Measurements from ENCODE around the gene PHKA2. TPM values are rescaled to one million over a fixed set of nuclear protein-coding genes. Genes with fewer than 3 reads are reported as not detected.

The PHKA2 gene, protein sequence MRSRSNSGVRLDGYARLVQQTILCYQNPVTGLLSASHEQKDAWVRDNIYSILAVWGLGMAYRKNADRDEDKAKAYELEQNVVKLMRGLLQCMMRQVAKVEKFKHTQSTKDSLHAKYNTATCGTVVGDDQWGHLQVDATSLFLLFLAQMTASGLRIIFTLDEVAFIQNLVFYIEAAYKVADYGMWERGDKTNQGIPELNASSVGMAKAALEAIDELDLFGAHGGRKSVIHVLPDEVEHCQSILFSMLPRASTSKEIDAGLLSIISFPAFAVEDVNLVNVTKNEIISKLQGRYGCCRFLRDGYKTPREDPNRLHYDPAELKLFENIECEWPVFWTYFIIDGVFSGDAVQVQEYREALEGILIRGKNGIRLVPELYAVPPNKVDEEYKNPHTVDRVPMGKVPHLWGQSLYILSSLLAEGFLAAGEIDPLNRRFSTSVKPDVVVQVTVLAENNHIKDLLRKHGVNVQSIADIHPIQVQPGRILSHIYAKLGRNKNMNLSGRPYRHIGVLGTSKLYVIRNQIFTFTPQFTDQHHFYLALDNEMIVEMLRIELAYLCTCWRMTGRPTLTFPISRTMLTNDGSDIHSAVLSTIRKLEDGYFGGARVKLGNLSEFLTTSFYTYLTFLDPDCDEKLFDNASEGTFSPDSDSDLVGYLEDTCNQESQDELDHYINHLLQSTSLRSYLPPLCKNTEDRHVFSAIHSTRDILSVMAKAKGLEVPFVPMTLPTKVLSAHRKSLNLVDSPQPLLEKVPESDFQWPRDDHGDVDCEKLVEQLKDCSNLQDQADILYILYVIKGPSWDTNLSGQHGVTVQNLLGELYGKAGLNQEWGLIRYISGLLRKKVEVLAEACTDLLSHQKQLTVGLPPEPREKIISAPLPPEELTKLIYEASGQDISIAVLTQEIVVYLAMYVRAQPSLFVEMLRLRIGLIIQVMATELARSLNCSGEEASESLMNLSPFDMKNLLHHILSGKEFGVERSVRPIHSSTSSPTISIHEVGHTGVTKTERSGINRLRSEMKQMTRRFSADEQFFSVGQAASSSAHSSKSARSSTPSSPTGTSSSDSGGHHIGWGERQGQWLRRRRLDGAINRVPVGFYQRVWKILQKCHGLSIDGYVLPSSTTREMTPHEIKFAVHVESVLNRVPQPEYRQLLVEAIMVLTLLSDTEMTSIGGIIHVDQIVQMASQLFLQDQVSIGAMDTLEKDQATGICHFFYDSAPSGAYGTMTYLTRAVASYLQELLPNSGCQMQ
- total RNA-seq (10 to 100 TPM; 29.9 to 82.3 TPM), polyA plus RNA-seq (10 to 100 TPM; 28.9 to 53.9 TPM)

DNA sequence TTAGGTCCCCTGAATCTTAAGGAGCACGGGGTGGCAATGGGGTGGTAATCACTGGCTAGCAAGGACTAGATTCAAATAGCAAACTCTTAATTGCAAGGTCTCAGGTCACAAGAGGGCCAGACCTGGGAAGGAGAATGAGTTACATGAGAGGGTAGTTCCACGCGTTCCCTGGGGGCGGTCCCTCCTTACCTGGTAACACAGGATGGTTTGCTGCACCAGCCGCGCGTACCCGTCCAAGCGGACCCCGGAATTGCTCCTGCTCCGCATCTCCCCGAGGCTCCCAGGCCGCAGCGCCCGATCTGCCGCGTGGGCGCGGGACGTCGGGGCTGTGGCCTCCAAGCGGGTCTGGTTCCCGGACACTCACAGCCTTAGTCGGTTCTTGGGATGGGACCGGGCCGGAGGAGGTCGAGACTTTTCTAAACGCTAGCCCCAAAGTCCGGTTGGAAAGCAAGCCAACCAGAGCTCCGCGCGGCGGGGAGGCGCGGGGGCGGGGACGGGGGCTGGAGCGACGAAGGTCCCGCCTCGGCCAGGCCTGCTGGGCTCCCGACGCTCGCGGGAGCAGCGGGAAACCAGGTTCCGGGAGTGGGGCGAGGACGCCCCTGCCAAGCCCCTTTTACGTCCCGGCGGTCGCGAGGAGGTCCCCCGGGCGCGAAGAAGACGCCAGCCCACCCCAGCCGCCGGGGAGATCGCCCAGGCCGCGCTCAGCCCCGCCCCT, at the start of gene PHKA2:
Gene PHKA2 (minus strand): TSS at position 449 of the 715 bp plus-strand sequence. CDS start 182 bp downstream, at position 267.
- H3K27ac ChIP-seq (ENCODE audit: low read depth in 1 of 2, low read length in 2 of 2) = peak within 1 kb of the TSS; percentile 91 to 93
- H3K4me1 ChIP-seq (ENCODE audit: control insufficient read depth in 4 of 4, insufficient read depth in 4 of 4, low read length in 3 of 4) = peaks cover 0 to 16% (median 8%) of the 10 kb centered on the region in 4 donors
- DNase-seq (ENCODE audit: low spot score) = peak; percentile 67
- TF ChIP-seq RAD21 (IDR thresholded peaks at IDR 0.05) (no peak), YY1 (IDR thresholded peaks at IDR 0.05) (no peak), GABPA (IDR thresholded peaks at IDR 0.05 in 1 of 2, conservative IDR thresholded peaks at IDR 0.05 in 1 of 2) (no peak), EGR1 (IDR thresholded peaks at IDR 0.05; ENCODE audit: low read depth in 2 of 2) (no peak), JUND (IDR thresholded peaks at IDR 0.05) (no peak), TAF1 (conservative IDR thresholded peaks at IDR 0.05) (no peak), SP1 (IDR thresholded peaks at IDR 0.05) (no peak), RXRA (IDR thresholded peaks at IDR 0.05) (no peak)
- TF ChIP-seq, protein P1, sequence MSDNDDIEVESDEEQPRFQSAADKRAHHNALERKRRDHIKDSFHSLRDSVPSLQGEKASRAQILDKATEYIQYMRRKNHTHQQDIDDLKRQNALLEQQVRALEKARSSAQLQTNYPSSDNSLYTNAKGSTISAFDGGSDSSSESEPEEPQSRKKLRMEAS (IDR thresholded peaks at IDR 0.05) = no peak
- H3K9ac ChIP-seq (ENCODE audit: low read depth in 1 of 2, low read length in 2 of 2) = peak within 1 kb of the TSS; percentile 71 to 75
- peak within 1 kb of the TSS; percentile 83 to 92 (median 85) for H3K4me3 ChIP-seq (ENCODE audit: low read depth in 1 of 3, low read length in 3 of 3)
- WGBS = under 1% methylated on average over 64 of the region's 64 CpGs
- H3K36me3 ChIP-seq (ENCODE audit: control insufficient read depth in 4 of 4, insufficient read depth in 3 of 4, low read depth in 1 of 4, low read length in 3 of 4) = peaks cover 0 to 4% (median 0%) of the 10 kb centered on the region in 4 donors
- no peaks in the 10 kb centered on the region for H3K9me3 ChIP-seq (ENCODE audit: control insufficient read depth in 4 of 4, low read length in 3 of 4)
- no peaks in the 10 kb centered on the region for H3K27me3 ChIP-seq (ENCODE audit: control insufficient read depth in 4 of 4, insufficient read depth in 4 of 4, low read length in 3 of 4)

DNA sequence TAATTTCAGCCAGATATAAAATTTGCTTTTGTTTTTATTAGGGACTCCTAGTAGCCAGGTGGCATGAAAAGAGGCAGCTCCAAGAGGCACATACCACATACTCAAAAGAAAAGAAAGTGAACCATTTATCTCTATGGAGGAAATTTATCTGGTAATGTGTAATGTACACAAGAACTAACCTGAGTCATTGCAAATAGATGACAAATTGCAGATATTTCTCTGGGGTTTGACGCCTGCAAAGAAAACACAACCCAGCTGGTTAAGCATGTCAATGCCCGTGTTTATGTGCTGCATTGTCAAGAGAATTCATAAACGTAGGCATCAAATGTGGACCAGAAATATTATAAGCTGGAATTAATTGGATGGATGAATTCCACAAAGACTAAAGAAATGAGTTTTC, 46.9 kb upstream of the PHKA2 start:
- no peaks in the 10 kb centered on the region for H3K4me1 ChIP-seq (ENCODE audit: control insufficient read depth in 4 of 4, insufficient read depth in 4 of 4, low read length in 3 of 4)
- no peak for DNase-seq (ENCODE audit: low spot score)
- no peak overlapping the region for H3K4me3 ChIP-seq (ENCODE audit: low read depth in 1 of 3, low read length in 3 of 3)
- peaks cover 0 to 3% (median 0%) of the 10 kb centered on the region in 4 donors for H3K27me3 ChIP-seq (ENCODE audit: control insufficient read depth in 4 of 4, insufficient read depth in 4 of 4, low read length in 3 of 4)
- no peak overlapping the region for H3K9ac ChIP-seq (ENCODE audit: low read depth in 1 of 2, low read length in 2 of 2)
- no peak overlapping the region for H3K27ac ChIP-seq (ENCODE audit: low read depth in 1 of 2, low read length in 2 of 2)
- no peak for TF ChIP-seq HNF4A (conservative IDR thresholded peaks at IDR 0.05)
- TF ChIP-seq, protein P1 (IDR thresholded peaks at IDR 0.05) = no peak
- TF ChIP-seq, protein P2, sequence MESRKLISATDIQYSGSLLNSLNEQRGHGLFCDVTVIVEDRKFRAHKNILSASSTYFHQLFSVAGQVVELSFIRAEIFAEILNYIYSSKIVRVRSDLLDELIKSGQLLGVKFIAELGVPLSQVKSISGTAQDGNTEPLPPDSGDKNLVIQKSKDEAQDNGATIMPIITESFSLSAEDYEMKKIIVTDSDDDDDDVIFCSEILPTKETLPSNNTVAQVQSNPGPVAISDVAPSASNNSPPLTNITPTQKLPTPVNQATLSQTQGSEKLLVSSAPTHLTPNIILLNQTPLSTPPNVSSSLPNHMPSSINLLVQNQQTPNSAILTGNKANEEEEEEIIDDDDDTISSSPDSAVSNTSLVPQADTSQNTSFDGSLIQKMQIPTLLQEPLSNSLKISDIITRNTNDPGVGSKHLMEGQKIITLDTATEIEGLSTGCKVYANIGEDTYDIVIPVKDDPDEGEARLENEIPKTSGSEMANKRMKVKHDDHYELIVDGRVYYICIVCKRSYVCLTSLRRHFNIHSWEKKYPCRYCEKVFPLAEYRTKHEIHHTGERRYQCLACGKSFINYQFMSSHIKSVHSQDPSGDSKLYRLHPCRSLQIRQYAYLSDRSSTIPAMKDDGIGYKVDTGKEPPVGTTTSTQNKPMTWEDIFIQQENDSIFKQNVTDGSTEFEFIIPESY (IDR thresholded peaks at IDR 0.05) = no peak
- no peak for TF ChIP-seq EGR1 (IDR thresholded peaks at IDR 0.05; ENCODE audit: low read depth in 2 of 2)
- no peak for TF ChIP-seq NR2F2 (IDR thresholded peaks at IDR 0.05)
- no peak for TF ChIP-seq SP1 (IDR thresholded peaks at IDR 0.05)
- no peak for TF ChIP-seq JUND (IDR thresholded peaks at IDR 0.05)
- TF ChIP-seq HNF4G (IDR thresholded peaks at IDR 0.05) = no peak
- no peak for TF ChIP-seq YY1 (IDR thresholded peaks at IDR 0.05)
- no peak for TF ChIP-seq RAD21 (IDR thresholded peaks at IDR 0.05)
- 94% methylated on average over 3 of the region's 3 CpGs for WGBS
- H3K36me3 ChIP-seq (ENCODE audit: control insufficient read depth in 4 of 4, insufficient read depth in 3 of 4, low read depth in 1 of 4, low read length in 3 of 4) = no peaks in the 10 kb centered on the region
- H3K9me3 ChIP-seq (ENCODE audit: control insufficient read depth in 4 of 4, low read length in 3 of 4) = no peaks in the 10 kb centered on the region

Data from liver (tissue), 9 donors.